Measurements from ENCODE around the gene LRRD1. TPM values are rescaled to one million over a fixed set of nuclear protein-coding genes. Genes with fewer than 3 reads are reported as not detected.
"Not testable (repeated sequence)": the region's sequence is repeated elsewhere in the genome, so short reads cannot be mapped to it uniquely, and the experiment has no call there.

LRRD1 gene
- total and polyA plus RNA-seq, 2 donors = 1.8 TPM; not detected in 1

DNA sequence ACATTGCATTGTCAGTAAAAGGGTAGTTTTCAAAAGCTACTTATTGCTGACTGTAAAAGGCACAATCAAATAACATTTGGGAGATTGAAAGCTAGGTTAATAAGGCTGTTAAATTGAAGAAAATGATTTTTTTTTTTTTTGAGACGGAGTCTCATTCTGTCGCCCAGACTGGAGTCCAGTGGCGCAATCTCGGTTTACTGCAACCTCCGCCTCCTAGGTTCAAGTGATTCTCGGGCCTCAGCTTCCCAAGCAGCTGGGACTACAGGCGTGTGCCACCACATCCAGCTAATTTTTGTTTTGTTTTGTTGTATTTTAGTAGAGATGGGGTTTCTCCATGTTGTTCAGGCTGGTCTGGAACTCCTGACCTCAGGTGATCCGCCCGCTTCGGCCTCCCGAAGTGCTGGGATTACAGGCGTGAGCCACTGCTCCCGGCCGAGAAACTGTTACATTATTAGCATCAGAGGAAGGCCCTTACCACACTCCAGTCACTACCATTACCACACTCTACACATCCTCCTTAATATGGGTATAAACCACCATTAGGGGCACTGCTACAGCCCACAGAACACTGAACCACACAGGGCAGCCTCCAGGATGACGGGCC lies 45.7 kb downstream of the LRRD1 start:
- DNase-seq (ENCODE audit: extremely low spot score) = no peak

DNA sequence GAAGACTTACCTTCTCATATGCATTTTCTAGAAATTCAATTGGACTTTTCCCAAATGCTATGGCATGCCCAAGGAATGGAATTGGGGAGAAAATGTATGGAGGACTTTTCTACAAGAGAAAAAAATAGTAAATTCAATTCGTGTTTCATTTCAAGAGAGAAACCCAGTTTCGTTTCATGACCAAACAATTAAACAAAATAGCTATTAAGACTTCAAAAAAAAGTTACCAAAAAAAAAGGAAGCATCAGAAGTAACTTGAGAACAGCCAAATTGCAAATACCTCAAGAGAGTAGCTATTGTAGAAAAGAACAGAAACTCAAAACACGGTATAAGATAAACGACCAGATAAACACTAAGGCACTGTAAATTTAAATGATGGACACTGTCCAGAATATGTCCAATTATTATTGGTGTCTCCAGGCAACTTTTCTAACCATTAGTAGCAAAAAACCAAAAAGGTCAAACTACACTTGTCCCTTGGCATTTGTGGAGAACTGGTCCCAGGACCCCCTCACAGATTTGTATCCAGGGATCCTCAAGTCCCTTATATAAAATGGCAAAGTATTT lies 47.1 kb downstream of the LRRD1 start:
- H3K36me3 ChIP-seq (ENCODE audit: insufficient read depth) = peaks cover 4% of the 10 kb centered on the region
- no peaks in the 10 kb centered on the region for H3K4me1 ChIP-seq (ENCODE audit: insufficient read depth)
- H3K27ac ChIP-seq (ENCODE audit: low read depth) = no peak overlapping the region
- no peak overlapping the region for H3K4me3 ChIP-seq (ENCODE audit: low read depth, low read length)
- no peak for DNase-seq (ENCODE audit: extremely low spot score)
- 38% methylated on average over 4 of the region's 4 CpGs for WGBS

More for the DNA sequence above, 45.7 kb downstream of the LRRD1 start:
- Histone ChIP-seq H3K27ac (ENCODE audit: low read depth) (no peak overlapping the region), H3K4me1 (ENCODE audit: insufficient read depth) (no peaks in the 10 kb centered on the region), H3K4me3 (ENCODE audit: low read depth, low read length) (peak overlapping the region; percentile 59), H3K36me3 (ENCODE audit: insufficient read depth) (no peaks in the 10 kb centered on the region)
- WGBS = 29% methylated on average over 15 of the region's 15 CpGs

- DNase-seq (ENCODE audit: extremely low spot score) = no peak
- H3K4me1 ChIP-seq (ENCODE audit: insufficient read depth) = no peaks in the 10 kb centered on the region
- no peak overlapping the region for H3K4me3 ChIP-seq (ENCODE audit: low read depth, low read length)
- WGBS = 89% methylated on average over 5 of the region's 5 CpGs
- peaks cover 4% of the 10 kb centered on the region for H3K36me3 ChIP-seq (ENCODE audit: insufficient read depth)
- H3K27ac ChIP-seq (ENCODE audit: low read depth) = no peak overlapping the region
These were observed 47.8 kb downstream of the LRRD1 start for GRCh38 chr7:92131093-92131492.

DNA sequence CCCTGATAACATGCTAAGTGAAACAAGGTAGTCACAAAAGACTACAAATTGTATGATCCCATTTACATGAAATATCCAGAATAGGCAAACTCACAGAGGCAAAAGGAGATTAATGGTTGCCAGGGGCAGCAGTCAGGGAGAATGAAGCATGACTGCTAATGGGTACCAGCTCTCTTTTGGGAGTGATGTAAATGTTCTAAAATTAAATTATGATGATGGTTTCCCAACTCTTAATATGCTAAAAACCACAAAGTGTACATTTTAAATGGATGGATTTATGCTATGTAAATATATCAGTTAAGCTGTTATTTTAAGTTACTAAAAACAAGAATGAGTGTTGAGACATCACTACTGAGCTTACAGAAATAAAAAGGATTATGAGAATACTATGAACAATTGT lies 57.3 kb downstream of the LRRD1 start:
- DNase-seq (ENCODE audit: extremely low spot score) = no peak
- Histone ChIP-seq H3K4me3 (ENCODE audit: low read depth, low read length) (no peak overlapping the region), H3K4me1 (ENCODE audit: insufficient read depth) (no peaks in the 10 kb centered on the region), H3K27ac (ENCODE audit: low read depth) (no peak overlapping the region), H3K36me3 (ENCODE audit: insufficient read depth) (peaks cover 3% of the 10 kb centered on the region)

DNA sequence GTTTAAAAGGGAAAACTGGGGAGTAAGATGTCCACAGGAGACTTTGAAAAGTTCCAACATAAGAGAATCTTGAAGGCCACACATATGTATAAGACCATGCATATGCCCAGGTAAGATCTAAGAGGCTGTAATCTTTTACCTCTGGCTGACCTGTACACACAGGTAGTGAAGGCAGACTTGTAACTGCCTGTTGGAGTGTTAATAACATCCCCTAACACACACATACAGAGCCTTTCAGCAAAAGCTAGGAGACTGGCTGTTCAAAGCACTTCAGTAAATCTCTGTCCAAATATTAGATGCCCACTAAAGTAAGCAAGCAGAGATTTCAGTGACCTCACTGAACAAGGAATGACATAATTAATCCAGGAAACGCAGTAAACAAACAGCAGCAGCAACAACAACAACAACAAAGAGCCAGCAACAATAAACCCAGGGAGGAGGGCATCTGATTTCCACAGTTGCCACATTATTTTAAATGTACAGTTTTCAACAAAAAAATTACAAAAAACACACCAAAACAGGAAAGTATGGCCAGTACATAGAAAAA lies 59.7 kb downstream of the LRRD1 start:
- H3K4me3 ChIP-seq (ENCODE audit: low read depth, low read length) = no peak overlapping the region
- no peaks in the 10 kb centered on the region for H3K4me1 ChIP-seq (ENCODE audit: insufficient read depth)
- no peak overlapping the region for H3K27ac ChIP-seq (ENCODE audit: low read depth)
- 72% methylated on average over 1 of the region's 1 CpG for WGBS
- DNase-seq (ENCODE audit: extremely low spot score) = no peak
- H3K36me3 ChIP-seq (ENCODE audit: insufficient read depth) = peaks cover 3% of the 10 kb centered on the region

DNA sequence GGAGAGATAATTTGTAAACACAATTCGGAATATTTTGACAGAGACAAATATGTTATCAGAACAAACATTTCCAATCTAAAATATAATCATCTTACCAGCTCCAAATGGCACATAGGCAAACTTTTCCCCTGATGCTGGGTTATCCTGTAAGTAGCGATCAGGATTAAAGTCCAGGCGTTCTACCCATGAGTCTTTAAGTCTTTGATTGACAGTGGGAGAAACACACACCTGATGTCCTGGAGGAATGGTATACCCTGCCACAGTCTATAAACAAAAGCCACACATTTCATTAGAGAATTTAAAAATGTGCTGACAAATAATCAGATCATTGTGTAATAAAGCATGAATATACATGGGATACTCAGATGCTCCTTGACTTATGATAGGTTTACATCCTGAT lies 62.0 kb downstream of the LRRD1 start:
- H3K27ac ChIP-seq (ENCODE audit: low read depth) = no peak overlapping the region
- H3K36me3 ChIP-seq (ENCODE audit: insufficient read depth) = no peaks in the 10 kb centered on the region
- H3K4me1 ChIP-seq (ENCODE audit: insufficient read depth) = no peaks in the 10 kb centered on the region
- H3K4me3 ChIP-seq (ENCODE audit: low read depth, low read length) = no peak overlapping the region
- WGBS = 91% methylated on average over 3 of the region's 3 CpGs
- DNase-seq (ENCODE audit: extremely low spot score) = no peak

- H3K36me3 ChIP-seq (ENCODE audit: insufficient read depth) = peaks cover 3% of the 10 kb centered on the region
- no peak for DNase-seq (ENCODE audit: extremely low spot score)
- WGBS = 97% methylated on average over 5 of the region's 5 CpGs
- no peaks in the 10 kb centered on the region for H3K4me1 ChIP-seq (ENCODE audit: insufficient read depth)
- H3K4me3 ChIP-seq (ENCODE audit: low read depth, low read length) = no peak overlapping the region
- H3K27ac ChIP-seq (ENCODE audit: low read depth) = no peak overlapping the region
These were observed 63.1 kb downstream of the LRRD1 start for GRCh38 chr7:92115821-92116220.

GRCh38 chr7:92110857-92111256 lies 68.1 kb downstream of the LRRD1 start:
- Histone ChIP-seq H3K36me3 (ENCODE audit: insufficient read depth) (peaks cover 3% of the 10 kb centered on the region), H3K27ac (ENCODE audit: low read depth) (no peak overlapping the region)
- WGBS = 80% methylated on average over 2 of the region's 2 CpGs

GRCh38 chr7:92108821-92109220 lies 70.1 kb downstream of the LRRD1 start:
- Histone ChIP-seq H3K4me3 (ENCODE audit: low read depth, low read length) (no peak overlapping the region), H3K4me1 (ENCODE audit: insufficient read depth) (no peaks in the 10 kb centered on the region), H3K36me3 (ENCODE audit: insufficient read depth) (peaks cover 3% of the 10 kb centered on the region), H3K27ac (ENCODE audit: low read depth) (no peak overlapping the region)
- WGBS = 95% methylated on average over 8 of the region's 8 CpGs
- no peak for DNase-seq (ENCODE audit: extremely low spot score)

More at GRCh38 chr7:92110857-92111256, 68.1 kb downstream of the LRRD1 start:
- DNase-seq (ENCODE audit: extremely low spot score) = no peak
- H3K4me3 ChIP-seq (ENCODE audit: low read depth, low read length) = no peak overlapping the region
- no peaks in the 10 kb centered on the region for H3K4me1 ChIP-seq (ENCODE audit: insufficient read depth)

DNA sequence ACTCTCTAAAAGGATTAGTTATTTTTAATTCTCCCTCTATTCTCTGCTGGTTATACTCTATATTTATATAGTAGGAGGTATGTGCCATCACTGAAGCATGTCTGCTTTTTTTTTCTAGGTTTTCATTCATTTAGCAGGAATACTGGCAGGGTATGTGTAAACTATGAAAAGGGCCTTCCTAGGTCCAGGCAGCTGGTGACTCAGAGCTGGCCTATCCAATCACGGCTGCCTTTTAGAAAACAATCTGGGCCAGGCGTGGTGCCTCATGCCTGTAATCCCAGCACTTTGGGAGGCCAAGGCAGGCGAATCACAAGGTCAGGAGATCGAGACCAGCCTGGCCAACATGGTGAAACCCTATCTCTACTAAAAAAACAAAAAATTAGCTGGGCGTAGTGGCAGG lies 76.1 kb downstream of the LRRD1 start:
- H3K27ac ChIP-seq (ENCODE audit: low read depth); H3K36me3 ChIP-seq (ENCODE audit: insufficient read depth); H3K4me1 ChIP-seq (ENCODE audit: insufficient read depth); H3K4me3 ChIP-seq (ENCODE audit: low read depth, low read length); DNase-seq (ENCODE audit: extremely low spot score): not testable (repeated sequence)
- 96% methylated on average over 5 of the region's 5 CpGs for WGBS

DNA sequence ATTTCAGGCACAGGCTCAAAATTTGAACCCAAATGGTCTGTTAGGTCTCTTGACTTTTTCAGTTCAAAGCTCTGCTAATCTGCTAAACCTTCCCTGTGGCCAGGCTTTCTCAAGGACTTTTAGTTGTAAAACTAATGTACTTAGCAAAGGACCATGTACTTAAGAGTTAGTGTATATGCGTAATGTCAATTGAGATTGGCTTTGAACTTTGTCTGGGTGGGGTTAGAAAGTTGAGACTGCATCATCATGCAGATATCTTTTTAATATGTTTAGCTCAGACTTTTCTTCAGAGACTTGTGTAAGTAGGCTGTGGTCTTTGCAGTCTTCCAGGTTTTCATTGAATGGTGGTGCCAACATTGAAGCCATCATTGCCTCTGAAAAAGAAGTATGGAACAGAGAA lies 78.4 kb downstream of the LRRD1 start:
- peaks cover 14% of the 10 kb centered on the region for H3K36me3 ChIP-seq (ENCODE audit: insufficient read depth)
- 99% methylated on average over 1 of the region's 1 CpG for WGBS
- no peak overlapping the region for H3K27ac ChIP-seq (ENCODE audit: low read depth)
- H3K4me1 ChIP-seq (ENCODE audit: insufficient read depth) = no peaks in the 10 kb centered on the region
- no peak for DNase-seq (ENCODE audit: extremely low spot score)
- no peak overlapping the region for H3K4me3 ChIP-seq (ENCODE audit: low read depth, low read length)

DNA sequence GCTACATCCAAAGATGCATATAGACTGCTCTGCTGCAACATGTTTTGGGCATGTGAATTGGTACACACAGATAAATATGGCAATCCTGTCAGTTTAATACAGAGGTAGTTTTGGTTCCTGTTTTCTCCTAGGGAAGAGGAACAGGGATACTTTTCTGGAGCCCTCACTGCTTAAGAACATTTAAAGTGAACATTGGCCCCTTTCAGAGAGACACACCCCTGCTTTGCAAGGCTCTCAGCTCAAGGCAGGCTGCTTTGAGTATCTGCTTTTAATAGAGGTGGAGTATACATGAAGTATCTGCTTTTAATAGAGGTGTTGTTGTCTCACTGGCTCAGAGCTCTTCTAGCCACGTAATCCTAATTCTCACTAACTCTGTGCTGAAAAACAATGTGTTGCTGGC lies 83.6 kb downstream of the LRRD1 start:
- Histone ChIP-seq H3K36me3 (ENCODE audit: insufficient read depth) (peaks cover 10% of the 10 kb centered on the region), H3K4me1 (ENCODE audit: insufficient read depth) (no peaks in the 10 kb centered on the region), H3K27ac (ENCODE audit: low read depth) (no peak overlapping the region), H3K4me3 (ENCODE audit: low read depth, low read length) (no peak overlapping the region)
- no peak for DNase-seq (ENCODE audit: extremely low spot score)
- 77% methylated on average over 1 of the region's 1 CpG for WGBS

Data from urinary bladder (tissue), 4 donors.